GM06990 (cell line): Measurements from ENCODE around the gene COL1A2.

Source experiments
- DNase-seq: peaks from one replicate; pipeline ENCODE4 v3.0.0-alpha.2; 2011; ENCODE audit not compliant: insufficient read length; ENCODE audit errors: extremely low read depth
- H3K27me3 ChIP-seq: replicated peaks from 2 replicates; pipeline ENCODE4 v1.6.0; 2011; ENCODE audit warnings: low read length; ENCODE audit not compliant: control insufficient read depth, insufficient read depth
- H3K36me3 ChIP-seq: 2 replicates; pipeline ENCODE4 v1.5.1; 2011; ENCODE audit warnings: low read length; ENCODE audit not compliant: control insufficient read depth, insufficient read depth
- H3K4me3 ChIP-seq: replicated peaks from 2 replicates; pipeline ENCODE4 v1.5.1; 2011; ENCODE audit warnings: low read depth, mild to moderate bottlenecking, control low read depth, low read length
- TF ChIP-seq, protein P1 (sequence below): IDR thresholded peaks from 2 replicates; pipeline ENCODE4 v1.5.1; 2011; ENCODE audit warnings: low read length, control low read depth, mild to moderate bottlenecking, inconsistent platforms; ENCODE audit not compliant: insufficient read depth, poor library complexity, severe bottlenecking

The COL1A2 gene

DNA sequence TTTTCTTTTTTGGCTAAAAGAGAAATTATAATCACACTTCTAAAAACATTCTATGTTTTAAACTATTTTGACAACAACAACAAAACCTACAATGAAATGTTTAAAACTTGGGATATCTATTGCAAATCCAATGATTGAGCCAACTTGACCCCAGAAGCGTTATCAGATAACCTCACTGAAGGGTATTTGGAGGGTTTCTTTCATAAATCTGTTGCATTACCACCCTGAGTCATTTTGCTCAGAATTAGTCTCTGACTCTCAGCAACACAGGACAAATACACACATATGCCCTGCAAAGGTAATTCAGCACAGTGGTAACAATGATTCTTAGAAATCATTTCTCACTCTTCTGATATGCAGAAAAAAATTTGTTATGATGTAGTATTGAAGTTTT lies 2.3 kb upstream of the COL1A2 start:
- no peaks in the 10 kb centered on the region for H3K27me3 ChIP-seq
- no peaks in the 10 kb centered on the region for H3K36me3 ChIP-seq
- TF ChIP-seq, protein P1, sequence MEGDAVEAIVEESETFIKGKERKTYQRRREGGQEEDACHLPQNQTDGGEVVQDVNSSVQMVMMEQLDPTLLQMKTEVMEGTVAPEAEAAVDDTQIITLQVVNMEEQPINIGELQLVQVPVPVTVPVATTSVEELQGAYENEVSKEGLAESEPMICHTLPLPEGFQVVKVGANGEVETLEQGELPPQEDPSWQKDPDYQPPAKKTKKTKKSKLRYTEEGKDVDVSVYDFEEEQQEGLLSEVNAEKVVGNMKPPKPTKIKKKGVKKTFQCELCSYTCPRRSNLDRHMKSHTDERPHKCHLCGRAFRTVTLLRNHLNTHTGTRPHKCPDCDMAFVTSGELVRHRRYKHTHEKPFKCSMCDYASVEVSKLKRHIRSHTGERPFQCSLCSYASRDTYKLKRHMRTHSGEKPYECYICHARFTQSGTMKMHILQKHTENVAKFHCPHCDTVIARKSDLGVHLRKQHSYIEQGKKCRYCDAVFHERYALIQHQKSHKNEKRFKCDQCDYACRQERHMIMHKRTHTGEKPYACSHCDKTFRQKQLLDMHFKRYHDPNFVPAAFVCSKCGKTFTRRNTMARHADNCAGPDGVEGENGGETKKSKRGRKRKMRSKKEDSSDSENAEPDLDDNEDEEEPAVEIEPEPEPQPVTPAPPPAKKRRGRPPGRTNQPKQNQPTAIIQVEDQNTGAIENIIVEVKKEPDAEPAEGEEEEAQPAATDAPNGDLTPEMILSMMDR = no peak
- DNase-seq = no peak
- H3K4me3 ChIP-seq = no peak overlapping the region

DNA sequence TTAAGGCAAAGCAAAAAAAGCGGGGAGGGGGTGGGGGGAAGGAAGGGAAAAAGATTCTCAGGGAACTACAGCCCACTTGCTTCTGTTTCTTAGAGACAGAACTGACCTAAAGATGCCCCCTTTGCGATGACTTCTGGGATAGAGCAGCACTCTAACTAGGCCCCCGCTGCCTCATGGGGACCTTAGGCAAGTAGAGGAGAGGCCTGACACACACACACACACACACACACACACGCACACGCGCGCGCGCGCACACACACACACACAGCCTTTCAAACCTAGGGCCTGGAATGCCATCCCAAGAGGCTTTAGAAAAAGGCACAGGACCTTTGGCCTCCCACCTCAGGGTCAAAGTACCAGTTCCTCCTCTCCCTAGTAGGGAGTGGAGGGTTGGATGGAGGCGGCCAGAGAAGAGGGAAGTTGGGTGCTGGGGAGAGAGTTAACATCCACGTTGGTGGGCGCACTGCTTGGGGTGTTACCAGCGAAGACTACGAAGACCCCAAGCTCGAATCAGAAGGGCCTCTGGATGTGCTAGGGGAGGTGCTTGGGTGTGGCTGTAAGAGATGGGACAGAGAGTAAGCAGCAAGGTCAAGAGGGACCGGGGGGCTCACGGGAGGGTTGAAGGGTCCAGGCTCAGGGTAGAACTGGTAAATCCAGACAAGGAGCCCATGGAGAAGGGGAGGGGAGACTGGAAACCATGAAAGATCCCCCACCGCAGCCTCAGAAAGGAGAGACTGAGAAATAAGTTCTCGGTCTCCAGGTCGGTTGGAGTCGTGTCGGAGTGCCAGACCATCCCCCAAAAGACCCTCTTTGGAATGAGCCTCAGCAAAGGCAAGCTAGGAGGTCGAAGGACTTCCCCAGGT lies 1.2 kb upstream of the COL1A2 start:
- no peaks in the 10 kb centered on the region for H3K27me3 ChIP-seq
- TF ChIP-seq, protein P1 = no peak
- H3K36me3 ChIP-seq = no peaks in the 10 kb centered on the region
- no peak overlapping the region for H3K4me3 ChIP-seq
- DNase-seq = no peak

DNA sequence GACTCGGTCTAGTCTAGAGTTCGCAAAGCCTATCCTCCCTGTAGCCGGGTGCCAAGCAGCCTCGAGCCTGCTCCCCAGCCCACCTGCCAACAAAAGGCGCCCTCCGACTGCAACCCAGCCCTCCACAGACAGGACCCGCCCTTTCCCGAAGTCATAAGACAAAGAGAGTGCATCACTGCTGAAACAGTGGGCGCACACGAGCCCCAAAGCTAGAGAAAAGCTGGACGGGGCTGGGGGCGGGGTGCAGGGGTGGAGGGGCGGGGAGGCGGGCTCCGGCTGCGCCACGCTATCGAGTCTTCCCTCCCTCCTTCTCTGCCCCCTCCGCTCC lies 622 bp upstream of the COL1A2 start:
- H3K36me3 ChIP-seq = no peaks in the 10 kb centered on the region
- TF ChIP-seq, protein P1 = no peak
- no peaks in the 10 kb centered on the region for H3K27me3 ChIP-seq
- H3K4me3 ChIP-seq = no peak overlapping the region
- DNase-seq = no peak

DNA sequence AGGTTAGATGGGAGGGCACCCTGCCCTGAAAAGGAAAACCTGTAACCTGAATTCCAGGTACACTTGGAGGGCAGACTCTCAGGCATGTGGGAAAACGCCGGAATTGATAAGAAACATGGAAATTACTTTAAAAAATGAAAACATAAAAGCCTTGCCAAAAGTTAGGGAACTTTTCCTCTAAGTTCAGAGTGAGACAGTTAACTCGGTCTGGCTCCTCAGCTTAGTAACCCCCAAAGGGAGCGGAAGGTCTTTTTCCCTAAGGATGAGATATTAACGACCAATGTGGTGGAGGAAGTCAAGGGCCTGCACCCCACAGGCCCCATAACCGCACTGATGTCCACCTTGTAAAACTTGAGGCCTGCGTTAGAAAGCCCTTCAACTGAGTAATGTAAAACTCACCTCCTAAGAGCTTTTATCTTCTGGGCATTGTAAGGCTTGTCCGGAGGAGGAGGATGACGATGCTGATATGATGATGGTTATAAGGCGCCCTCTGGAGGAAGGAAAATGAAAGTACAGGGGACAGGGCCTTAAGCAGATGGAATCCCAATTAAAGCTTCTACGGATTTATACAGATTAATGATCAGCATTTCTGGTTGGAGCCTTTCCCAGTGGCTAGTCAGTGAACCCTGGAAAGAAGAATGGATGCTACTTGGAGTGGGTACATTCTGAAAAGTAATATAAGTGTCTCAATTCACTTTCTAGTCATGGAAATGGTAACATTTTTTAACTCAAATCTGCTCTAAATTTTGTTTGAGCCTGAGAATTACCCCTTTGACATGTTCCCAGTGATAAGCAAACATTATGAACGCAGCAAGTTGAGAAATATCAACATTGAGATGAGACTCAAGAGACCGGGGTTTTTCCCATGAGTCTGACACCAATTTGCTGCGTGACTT lies 694 bp downstream of the COL1A2 start:
- TF ChIP-seq, protein P1 = peak; percentile 71
- Histone ChIP-seq H3K4me3 (no peak overlapping the region), H3K27me3 (no peaks in the 10 kb centered on the region), H3K36me3 (no peaks in the 10 kb centered on the region)
- peak; percentile 12 for DNase-seq

DNA sequence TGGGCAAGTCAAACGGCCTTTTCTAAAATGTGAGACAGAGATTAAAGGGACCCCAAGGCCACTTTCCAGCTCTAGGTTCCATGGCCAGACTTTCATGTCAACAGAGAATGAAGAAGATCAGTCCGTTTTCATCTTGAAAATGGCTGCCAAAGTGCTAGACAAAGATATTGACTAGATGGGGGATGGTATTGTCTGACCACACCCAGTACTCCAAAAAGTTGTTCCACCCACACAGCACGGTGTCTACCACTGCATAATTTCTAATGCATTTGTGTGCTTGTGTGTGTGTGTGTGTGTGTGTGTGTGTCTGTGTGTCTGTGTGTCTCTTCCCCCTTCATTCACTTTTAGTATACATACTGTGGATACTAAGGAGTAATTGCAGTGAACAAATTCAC lies 1.3 kb downstream of the COL1A2 start:
- no peak for DNase-seq
- Histone ChIP-seq H3K36me3 (no peaks in the 10 kb centered on the region), H3K27me3 (no peaks in the 10 kb centered on the region), H3K4me3 (no peak overlapping the region)
- TF ChIP-seq, protein P1 = no peak
